Nephron (organoid): Measurements from ENCODE around the gene NAGPA.

ENCODE experiments used
- H3K27ac Mint-ChIP-seq, 3 experiments: 2 replicates each; pipeline ENCODE4 v1.8.0; 2020; ENCODE audit warnings: mixed read lengths in 3 of 3, mild to moderate bottlenecking in 2 of 3, moderate library complexity in 1 of 3
- H3K27me3 Mint-ChIP-seq: 2 replicates; pipeline ENCODE4 v1.8.0; 2021; ENCODE audit warnings: low read depth, mild to moderate bottlenecking, moderate library complexity, mixed read lengths
- H3K36me3 Mint-ChIP-seq: 2 replicates; pipeline ENCODE4 v1.8.0; 2020; ENCODE audit warnings: low read depth, mixed read lengths
- H3K4me1 Mint-ChIP-seq: 2 replicates; pipeline ENCODE4 v1.8.0; 2020; ENCODE audit warnings: mixed read lengths
- H3K4me3 Mint-ChIP-seq, 3 experiments: 2 replicates each; pipeline ENCODE4 v1.8.0; 2020; ENCODE audit warnings: mild to moderate bottlenecking in 3 of 3, mixed read lengths in 3 of 3, moderate library complexity in 2 of 3
- H3K9me3 Mint-ChIP-seq: 2 replicates; pipeline ENCODE4 v1.8.0; 2020; ENCODE audit warnings: mixed read lengths
- CTCF ChIP-seq, 3 experiments: fragments of 200-600 bp; sonication (generic); IDR thresholded peaks; one replicate each; pipeline ENCODE4 v1.5.0; 2021; ENCODE audit warnings: antibody characterized with exemption in 3 of 3; ENCODE audit not compliant: unreplicated experiment in 3 of 3

NAGPA gene

DNA sequence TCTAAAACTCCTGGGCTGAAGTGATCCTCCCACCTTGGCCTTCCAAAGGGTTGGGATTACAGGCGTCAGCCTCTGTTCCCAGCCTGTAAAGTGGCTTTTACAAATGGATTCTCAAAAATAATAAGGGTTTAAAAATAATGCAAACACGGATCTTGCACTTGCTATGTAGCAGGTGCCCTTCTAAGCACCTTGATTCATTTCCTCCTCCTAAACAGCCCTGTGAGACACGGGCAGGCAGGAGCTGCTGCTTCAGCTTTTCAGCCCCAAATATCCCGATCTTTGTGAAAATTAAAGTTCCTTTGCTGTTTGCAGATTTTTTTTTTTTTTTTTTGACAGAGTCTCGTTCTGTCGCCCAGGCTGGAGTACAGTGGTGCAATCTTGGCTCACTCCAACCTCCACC is 31.7 kb downstream of the NAGPA start:
- TF ChIP-seq CTCF (IDR thresholded peaks at IDR 0.05; ENCODE audit: unreplicated experiment in 3 of 3) = no peak
- H3K9me3 Mint-ChIP-seq = no peaks in the 10 kb centered on the region
- H3K4me1 Mint-ChIP-seq = no peaks in the 10 kb centered on the region
- H3K27ac Mint-ChIP-seq = no peak overlapping the region
- no peak overlapping the region for H3K4me3 Mint-ChIP-seq
- peaks cover 13% of the 10 kb centered on the region for H3K27me3 Mint-ChIP-seq
- no peaks in the 10 kb centered on the region for H3K36me3 Mint-ChIP-seq

DNA sequence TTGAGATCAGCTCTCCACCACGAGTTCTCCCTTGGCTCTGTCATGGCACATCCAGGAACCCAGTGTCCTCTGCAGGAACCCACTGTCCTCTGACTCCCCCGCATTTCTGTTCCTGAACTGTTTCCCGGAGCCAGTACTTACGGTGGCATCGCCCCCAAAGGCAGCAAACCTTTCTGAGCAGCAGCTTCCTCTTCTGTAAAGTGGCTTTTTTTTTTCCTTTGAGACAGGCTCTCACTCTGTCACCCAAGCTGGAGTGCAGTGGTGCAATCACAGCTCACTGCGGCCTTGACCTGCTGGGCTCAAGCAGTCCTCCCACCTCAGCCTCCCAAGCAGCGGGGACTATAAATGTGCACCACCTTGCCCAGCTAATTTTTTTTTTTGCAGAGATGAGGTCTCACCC is 32.2 kb downstream of the NAGPA start:
- Mint-ChIP-seq H3K9me3 (no peaks in the 10 kb centered on the region), H3K27me3 (peaks cover 13% of the 10 kb centered on the region), H3K27ac (no peak overlapping the region), H3K4me3 (no peak overlapping the region), H3K36me3 (no peaks in the 10 kb centered on the region), H3K4me1 (no peaks in the 10 kb centered on the region)
- no peak for TF ChIP-seq CTCF (IDR thresholded peaks at IDR 0.05; ENCODE audit: unreplicated experiment in 3 of 3)

DNA sequence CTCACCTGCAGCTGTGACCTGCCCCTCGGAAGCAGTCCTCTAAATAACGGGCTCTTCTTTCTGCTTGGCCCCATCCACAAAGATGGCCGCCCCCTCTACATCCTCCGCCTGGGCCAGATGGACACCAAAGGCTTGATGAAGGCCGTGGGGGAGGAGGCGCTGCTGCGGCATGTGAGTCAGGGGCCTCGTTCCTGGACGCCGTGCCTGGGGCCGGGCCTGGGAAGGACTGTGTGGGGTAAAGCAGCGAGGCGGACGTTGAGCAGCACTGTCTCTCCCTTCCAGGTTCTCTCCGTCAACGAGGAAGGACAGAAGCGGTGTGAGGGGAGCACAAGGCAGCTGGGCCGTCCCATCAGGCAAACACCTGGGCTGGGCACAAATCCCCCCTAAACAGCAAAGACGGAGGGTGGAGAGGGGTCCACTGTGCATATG is 33.1 kb downstream of the NAGPA start:
- no peak for TF ChIP-seq CTCF (IDR thresholded peaks at IDR 0.05; ENCODE audit: unreplicated experiment in 3 of 3)
- Mint-ChIP-seq H3K9me3 (no peaks in the 10 kb centered on the region), H3K4me1 (no peaks in the 10 kb centered on the region), H3K27ac (no peak overlapping the region), H3K36me3 (no peaks in the 10 kb centered on the region), H3K4me3 (no peak overlapping the region), H3K27me3 (peaks cover 13% of the 10 kb centered on the region)

DNA sequence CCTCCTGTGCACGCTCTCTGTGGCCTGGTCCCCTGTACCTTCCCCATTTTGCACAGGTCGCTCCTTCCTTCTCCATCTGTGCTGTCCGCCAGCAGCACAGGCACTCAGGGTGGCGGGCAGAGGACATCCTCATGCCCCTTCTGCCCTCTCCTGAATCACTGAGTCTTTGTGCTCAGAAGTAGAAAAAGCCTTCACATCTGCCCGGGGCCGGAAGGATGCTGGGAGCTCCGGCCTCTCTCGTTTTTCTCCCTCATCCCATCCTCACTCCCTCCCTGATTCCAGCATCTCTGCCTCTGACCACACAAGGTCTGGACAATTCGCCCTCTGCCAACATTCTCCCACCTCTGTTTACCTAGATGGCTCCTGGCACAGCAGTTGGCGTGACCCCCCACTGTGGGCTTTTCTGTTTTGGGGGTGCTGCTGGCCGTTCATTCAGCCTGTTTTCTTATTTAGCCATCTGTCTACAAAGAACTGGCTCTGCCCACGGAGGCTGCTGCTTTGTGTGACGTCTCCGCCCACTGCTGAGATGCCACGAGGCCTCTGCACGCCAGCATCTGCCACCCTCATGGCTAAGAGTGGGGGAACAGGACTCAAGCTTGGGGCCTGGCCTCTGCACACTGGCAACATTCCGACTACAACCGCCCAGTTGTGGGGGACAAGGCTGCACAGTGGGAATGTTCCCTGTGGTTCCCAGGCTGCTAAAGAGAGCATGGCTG is 38.9 kb downstream of the NAGPA start:
- Mint-ChIP-seq H3K27me3 (peaks cover 30% of the 10 kb centered on the region), H3K36me3 (no peaks in the 10 kb centered on the region), H3K9me3 (no peaks in the 10 kb centered on the region)

DNA sequence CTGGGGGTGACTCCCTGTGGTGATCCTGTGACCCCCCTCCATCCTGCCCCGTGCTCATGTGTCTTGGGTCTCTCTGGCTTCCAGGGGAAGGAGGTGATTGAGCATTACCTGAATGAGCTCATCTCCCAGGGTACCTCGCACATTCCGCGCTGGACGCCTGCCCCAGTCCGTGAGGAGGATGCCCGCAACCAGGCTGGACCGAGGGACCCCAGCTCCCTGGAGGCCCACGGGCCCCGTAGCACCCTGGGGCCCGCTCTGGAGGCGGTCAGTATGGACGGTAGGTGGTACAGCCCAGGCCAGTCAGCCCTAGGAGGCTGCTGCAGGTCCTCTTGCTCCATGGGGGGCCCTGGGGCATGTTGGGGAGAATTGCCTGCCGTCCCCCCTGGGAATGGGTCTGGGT is 42.0 kb downstream of the NAGPA start:
- peaks cover 48% of the 10 kb centered on the region for H3K27me3 Mint-ChIP-seq
- no peaks in the 10 kb centered on the region for H3K9me3 Mint-ChIP-seq
- H3K36me3 Mint-ChIP-seq = no peaks in the 10 kb centered on the region
- no peak overlapping the region for H3K4me3 Mint-ChIP-seq
- TF ChIP-seq CTCF (IDR thresholded peaks at IDR 0.05; ENCODE audit: unreplicated experiment in 3 of 3) = no peak
- H3K27ac Mint-ChIP-seq = no peak overlapping the region
- H3K4me1 Mint-ChIP-seq = no peaks in the 10 kb centered on the region

More for the DNA sequence above, 38.9 kb downstream of the NAGPA start:
- Mint-ChIP-seq H3K4me1 (no peaks in the 10 kb centered on the region), H3K27ac (no peak overlapping the region), H3K4me3 (no peak overlapping the region)
- no peak for TF ChIP-seq CTCF (IDR thresholded peaks at IDR 0.05; ENCODE audit: unreplicated experiment in 3 of 3)

- H3K36me3 Mint-ChIP-seq = no peaks in the 10 kb centered on the region
- no peak for TF ChIP-seq CTCF (IDR thresholded peaks at IDR 0.05; ENCODE audit: unreplicated experiment in 3 of 3)
- no peak overlapping the region for H3K27ac Mint-ChIP-seq
- no peaks in the 10 kb centered on the region for H3K4me1 Mint-ChIP-seq
- H3K4me3 Mint-ChIP-seq = no peak overlapping the region
- peaks cover 2% of the 10 kb centered on the region for H3K9me3 Mint-ChIP-seq
- H3K27me3 Mint-ChIP-seq = peaks cover 60% of the 10 kb centered on the region
Measured at GRCh38 chr16:4990415-4990814, 43.3 kb downstream of the NAGPA start.
